HG02870 (cell line): ENCODE results near the gene PAX6.

Source experiments
- ATAC-seq: cut with Tn5 transposase; IDR thresholded peaks from one replicate; pipeline ENCODE4 v1.9.1; 2021; ENCODE audit warnings: mild to moderate bottlenecking, moderate library complexity; ENCODE audit not compliant: unreplicated experiment

The PAX6 gene

DNA sequence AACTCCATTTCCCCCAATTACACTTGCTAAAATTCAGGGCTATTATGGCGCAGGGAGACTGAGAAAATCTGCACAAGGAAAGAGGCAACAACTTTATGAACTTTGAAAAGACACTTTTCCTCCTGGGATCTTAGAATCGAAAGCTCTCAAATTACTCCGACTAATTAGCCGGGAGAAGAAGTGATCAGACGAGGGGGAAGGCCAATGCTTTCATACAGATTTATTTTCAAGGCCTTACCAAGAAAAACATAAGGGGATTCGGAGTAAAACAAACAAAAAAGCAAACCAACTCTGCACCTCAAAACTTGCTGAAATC, 1.6 kb downstream of the PAX6 start:
- ATAC-seq: no peak

DNA sequence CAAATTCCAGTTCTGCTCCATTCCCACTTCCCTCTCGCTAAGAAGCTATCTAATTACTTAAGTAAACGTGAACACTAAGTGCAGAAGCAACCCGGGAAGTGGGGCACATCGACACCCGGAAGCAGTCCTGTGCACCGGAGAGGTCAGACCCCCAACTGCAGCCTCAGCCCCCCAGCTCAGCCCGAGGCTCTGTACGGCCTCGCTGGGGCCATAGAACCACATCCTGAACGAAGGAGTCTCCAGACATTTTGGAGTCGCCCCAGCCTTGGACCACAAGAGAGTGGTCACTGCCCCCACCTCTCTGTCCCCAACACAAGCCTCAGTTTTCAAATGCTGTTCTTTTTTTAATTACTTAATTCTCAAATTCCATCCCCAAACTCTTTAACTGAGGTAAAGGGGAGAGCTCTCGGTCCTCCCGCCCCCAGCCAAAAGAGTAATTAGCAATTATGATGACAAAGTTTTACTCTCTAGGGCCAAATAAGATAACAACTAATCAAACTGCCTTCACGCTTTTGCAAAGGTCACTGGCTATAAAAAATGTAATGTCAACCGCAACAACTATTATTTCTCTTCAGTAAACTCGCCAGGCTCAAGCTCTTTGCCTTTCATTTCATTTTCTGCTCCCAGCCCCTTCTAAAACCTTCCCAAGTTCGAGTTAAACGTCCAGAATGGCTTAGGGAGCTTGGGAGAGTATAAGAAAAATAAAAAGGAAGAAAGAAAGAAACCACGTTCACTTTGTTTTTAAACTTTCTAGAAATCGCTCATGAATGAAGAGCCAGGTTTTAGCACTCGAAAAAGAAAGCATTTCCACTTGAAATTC, 2.2 kb downstream of the PAX6 start:
- no peak for ATAC-seq

DNA sequence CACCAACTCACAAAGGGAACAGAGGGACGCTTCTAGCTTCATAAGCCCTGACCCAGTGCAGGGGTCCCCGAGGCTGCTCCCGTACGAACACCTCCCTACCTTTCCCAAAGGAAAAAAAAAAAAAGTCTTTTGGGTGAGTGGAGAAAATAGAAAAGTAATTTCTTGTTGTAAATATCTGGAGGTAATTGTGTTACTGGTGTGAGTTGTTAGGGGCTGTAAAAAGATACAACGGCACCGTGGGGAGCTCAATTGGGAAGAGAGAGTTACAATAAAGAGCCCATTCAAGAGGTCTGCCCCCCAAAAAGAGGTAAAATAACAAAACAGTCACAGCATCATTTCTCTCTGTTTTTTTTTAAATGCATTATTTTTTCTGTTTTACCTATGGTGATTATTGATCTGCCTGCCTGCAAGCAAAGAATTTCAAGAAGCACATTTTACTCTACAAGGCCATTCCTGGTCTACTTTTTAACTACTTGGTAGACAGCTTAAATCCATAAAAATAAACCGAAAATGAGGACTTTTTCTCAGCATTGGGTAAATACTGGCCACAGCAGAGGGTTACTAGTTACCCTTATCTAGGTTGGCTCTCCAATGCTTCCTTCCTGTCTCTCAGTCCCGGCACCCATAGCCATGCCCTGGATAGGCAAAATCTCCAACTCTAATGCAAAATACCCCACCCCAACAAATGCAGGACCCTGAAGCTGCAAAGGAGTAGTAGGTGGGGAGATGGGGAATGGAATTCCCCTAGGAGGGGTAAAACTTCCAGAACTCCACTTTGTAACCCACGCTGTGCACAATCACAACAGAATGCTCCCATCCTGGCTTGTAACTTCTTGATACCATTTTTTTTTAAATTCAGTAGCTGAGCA, 3.1 kb downstream of the PAX6 start:
- no peak for ATAC-seq

DNA sequence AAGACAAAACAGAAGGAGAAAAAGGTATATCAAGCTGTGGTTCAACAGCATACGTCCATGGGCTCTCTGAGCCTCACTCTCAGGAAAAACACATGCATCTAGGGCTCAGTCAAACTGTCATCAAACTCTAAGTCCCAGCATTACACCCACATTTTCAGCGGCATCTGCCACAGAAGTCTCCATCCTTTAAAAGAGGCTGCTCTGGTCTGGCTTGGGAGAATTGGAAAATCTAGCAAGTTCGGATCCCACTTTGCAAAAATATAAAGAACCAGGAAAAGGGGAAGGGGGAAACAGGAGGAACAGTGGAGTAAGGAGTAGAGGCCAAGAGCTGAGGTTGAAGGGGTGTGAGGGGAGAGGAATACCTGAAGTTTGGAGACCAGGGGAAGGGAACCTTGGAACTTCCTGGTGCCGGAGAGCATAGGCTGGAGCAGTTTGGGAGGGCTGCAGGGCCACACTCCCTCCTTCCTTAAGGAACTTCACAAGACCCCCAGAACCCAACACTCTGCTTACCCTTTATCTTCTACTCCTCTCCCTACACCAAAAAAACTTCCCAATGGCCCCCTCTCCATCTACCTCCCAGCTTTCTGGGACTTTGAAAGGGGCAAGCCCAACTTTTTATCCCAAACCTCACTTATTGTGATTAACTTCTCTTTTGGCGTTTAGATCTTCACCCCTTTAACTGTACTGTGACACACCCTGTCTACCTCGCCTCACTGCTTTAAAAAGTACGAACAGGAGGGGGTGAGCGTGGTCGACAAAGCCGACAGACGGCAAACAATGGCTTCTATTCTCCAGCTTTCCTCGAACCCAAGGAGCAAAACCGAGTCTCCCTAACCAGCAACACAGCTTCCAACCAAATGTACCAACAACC, 4.0 kb downstream of the PAX6 start:
- no peak for ATAC-seq

DNA sequence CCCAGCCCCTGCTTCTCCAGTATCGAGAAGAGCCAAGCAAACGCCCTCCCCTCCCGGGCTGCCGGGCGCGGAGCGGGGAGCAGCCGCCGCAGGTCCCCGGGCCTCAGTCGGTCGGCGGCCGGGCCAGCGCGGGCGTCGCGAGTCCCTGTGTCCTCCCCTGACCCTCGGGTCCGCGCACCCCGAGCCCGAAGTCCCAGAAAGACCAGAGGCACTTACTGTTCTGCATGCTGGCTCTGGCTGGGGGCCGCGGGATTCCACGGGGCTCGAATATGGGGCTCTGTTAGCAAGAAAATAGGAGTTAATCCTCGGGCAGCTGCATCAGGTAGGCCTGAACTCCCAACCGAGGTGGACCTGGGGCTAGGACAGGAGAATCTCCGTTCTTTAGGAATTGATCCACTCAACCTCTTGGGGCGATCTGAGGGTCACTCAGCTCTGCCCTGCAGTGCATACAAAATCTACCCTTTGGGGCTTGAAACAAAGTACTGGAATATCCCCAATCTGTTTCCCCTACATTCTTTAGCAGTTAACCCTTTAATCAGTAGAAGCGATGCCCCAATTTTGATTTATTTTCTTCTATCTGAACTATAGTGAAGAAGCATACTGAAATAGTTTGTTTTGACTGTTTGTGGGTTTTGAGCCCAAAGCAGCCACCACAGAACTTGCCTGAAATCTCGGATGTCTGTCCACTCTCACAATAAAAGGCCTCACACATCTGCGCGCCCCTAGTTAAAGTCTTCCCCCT, 4.8 kb downstream of the PAX6 start:
- no peak for ATAC-seq

DNA sequence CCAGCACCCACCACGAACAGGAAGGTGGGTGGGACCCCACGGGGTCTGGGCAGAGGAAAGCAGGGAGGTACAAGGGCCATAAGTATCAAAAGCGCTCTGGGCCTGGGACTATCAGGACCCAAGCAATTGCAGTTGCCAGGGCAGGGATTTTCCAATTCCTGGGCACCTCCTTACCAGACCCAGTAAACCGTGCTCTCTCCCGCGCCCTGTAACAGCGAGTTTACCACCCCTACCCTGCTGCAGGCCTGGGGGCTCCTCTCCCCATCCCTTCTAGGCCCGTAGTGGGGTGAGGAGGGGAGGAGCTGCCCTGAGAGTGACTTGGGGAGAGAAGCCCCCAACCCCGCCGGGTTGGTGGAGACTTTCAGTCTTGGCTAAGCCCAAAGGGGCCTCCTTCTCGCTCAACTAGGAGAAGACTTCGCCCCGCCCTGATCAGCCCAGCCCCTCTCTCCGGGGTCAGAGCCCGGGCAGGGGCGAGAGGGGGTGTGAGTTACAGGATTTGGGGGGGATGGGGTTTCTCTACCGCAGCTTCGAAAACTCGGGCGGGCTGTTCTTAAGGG, 5.4 kb downstream of the PAX6 start:
- no peak for ATAC-seq

DNA sequence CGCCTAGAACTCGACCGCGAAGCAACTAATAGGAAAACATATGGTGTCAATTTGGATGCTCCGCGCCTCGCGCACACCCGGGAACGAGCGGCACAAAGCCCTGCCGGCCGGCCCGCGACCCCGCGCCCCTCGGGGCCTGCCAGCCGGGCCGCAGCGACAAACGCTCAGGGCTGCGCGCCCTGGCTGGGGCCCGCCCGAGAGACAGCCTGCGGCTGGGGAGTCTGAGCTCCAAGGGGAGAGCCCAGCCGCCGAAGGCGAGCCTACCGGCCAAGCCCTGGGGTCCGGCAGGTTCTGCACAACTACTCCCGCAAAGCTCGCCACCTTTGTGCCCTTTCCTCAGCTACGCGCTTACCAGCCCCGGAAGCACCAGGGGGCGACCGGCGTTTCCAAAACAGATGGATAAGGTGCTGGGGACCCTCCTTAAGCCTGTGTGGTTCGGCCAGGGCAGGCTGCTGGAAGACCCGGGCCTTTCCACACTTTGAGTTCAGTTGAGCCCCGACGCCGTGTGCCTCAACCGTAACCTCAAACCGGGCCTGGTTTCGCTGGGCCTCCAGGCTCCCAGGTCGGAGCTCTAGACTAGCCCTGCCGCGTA, 6.0 kb downstream of the PAX6 start:
- ATAC-seq: no peak

DNA sequence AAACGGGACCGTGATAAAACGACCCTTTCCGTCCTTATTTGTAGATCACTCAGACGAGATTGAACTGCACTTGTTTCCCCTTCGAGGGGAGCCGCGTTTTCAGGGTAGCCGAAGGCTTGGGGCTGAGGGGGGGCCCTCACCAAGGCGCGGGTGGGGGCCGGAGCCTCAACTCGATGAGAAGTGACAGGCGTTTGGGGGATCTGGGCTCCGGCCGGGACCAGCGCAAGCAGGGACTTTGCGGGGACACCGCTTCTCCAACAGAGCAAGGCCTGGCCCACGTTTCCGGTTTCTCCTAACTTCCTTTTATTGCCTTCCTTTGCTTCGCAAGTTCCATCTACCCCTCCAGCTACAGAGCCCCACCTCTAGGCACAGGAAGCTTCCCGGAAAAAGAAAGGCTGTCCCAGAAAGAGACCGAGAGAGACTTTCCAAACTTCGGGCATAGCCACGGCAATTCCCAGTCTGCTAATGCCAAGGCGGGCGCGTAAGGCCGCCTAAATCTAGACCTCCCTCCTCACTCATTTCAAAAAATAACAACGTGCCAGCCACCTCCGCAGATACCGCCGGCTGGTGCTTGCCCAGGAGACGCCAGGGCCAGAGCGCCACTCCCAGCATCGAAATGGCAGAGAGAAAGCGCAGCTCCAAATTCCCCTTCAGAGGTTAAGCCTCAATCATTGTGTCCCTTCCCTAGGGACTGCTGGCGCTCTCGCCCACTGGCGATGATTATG, 6.6 kb downstream of the PAX6 start:
- no peak for ATAC-seq

DNA sequence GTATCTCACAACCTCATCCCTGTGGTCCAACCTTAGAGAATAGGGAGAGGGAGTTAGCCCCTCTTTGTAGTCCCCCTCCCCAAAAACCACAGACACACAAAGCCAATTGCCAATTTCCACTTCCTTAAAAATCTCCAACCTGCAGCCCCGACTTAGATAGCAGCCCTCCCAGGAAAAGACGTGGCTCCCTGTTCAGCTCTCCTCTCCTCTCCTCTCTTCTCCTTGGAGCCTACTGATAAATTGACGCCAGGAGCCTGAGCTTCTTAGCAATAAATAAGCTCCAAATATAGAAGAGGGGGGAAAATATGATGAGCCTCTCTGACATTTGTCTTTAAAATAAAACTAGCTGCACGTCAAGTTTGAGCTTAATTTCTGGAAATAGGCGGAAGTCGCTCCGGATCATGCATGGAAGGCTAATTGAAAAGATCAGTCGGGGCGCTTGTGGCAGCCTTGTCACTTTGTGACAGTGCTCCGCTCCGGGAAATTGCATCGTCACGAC, 7.3 kb downstream of the PAX6 start:
- no peak for ATAC-seq

DNA sequence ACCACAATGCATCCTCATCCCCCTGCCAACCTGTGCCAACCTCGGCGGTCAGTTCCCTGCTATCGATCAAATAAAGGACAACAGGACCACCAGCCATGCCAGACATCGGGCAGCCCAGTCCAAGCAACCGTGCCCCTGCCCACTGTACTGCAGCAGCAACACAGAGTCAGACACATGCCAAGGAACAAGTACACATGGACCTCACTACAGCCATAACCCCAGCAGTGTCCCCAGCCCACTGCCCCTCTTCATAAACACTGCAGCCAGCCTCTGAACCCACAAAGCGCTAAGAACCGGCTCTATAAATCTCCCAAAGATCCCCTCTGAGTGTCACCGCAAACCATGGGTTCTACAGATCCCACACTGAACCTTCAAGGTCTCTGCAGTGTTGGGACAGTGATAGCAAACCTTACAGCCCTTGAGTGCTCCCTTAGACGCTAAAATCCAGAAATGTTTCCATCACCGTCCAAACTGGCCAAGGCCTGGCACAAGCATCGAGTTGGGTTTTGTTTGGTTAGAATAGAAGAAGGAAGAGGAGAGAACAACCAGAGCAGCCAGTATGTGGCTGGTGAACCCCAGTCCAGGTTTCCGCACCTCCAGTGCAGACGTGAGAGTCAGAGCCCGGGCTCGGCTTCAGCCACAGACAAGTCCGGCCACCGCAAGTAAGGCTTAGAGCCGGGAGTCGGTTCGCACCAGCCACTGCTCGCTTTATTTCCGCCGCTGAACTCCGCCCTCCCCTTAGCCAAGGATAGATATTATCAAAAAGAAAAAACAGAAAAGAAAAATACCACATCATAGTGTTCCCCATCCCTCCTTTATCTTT, 7.9 kb downstream of the PAX6 start:
- ATAC-seq: no peak

DNA sequence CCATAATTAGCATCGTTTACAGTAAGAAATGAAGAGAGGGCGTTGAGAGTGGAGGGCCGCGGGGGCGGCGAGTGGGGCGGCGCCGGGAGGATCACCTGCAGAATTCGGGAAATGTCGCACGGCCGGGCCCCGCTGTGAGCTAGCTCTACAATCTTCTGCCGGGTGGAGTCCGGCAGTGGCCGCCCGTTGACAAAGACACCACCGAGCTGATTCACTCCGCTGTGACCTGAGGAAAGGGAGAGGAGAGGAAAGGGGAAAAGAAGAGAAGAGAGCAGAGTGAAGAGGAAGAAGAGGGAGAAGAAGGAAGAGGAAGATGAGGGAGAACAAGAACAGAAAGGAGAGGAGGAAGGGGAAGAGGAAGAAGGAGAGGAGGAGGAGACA, 8.5 kb downstream of the PAX6 start:
- ATAC-seq: no peak

DNA sequence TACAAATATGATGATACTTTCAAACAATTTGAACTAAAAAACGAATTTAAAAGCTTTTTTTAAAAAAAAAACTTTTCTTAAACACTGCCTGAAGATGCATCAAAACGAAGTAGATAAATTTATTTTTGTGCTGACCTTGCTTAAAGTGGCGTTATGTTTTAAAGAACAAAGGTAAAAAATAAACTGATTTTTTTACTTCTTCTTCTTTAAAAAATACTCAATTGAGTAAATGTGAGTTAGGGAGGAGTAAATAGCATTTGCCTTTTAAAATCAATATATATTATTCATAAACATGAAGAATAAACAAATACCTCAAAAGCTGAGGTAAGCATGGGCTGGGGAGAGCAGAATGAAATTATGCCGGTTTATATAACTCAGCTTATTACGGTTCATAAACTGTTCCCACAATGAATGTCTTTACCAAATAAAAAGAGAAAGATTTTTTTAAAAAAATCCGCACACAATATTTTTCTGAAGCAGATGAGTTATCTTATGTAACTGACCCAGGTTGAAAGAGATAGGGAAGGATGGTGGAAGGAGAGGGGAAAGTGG, 9.0 kb downstream of the PAX6 start:
- ATAC-seq: no peak

DNA sequence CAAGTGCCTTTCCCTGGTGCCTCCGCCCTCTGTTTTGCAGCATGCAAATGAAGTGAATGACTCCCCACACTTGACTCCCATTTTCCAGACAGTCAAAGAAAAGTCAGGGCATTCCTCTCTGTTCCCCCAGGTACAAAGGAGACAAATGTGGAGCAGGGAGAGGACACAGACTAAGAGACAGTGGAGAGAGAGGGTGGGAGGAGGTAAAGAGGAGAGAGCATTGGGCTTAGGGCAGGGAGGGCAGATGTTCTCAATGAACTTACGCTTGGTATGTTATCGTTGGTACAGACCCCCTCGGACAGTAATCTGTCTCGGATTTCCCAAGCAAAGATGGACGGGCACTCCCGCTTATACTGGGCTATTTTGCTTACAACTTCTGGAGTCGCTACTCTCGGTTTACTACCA, 9.8 kb downstream of the PAX6 start:
- no peak for ATAC-seq

DNA sequence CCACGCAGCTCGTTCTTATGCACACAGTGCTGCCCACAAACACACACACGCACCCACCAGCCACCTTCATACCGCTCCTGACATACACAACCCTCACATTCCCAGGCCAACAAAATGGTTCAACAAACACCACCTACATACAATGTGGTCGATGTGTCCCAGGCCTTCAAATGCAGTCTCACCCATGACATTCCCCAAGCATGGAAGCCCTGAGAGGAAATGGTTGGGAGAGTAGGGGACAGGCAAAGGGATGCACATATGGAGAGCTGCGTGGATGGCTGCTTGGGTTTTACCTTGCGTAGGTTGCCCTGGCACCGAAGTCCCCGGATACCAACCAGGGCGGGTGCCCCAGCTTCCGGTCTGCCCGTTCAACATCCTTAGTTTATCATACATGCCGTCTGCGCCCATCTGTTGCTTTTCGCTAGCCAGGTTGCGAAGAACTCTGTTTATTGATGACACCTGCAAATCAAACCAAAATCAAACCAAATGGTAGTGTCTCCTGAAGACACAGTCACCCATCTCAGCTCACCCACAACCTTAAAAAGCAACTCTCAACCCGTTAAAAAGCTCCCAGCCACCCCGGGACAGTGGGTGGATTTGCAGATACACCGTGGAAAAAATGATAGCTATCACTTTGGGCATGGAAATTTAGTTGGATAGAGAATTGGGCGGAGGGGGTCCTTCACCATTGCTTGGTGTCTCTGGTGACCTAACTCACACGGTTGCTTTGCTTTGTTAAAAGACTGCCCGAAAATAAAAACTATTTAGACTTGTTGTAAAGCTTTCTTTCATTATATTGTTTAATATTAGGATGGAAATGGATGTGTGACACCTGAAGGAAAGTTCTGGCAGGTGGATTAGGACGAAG, 10.5 kb downstream of the PAX6 start:
- no peak for ATAC-seq

DNA sequence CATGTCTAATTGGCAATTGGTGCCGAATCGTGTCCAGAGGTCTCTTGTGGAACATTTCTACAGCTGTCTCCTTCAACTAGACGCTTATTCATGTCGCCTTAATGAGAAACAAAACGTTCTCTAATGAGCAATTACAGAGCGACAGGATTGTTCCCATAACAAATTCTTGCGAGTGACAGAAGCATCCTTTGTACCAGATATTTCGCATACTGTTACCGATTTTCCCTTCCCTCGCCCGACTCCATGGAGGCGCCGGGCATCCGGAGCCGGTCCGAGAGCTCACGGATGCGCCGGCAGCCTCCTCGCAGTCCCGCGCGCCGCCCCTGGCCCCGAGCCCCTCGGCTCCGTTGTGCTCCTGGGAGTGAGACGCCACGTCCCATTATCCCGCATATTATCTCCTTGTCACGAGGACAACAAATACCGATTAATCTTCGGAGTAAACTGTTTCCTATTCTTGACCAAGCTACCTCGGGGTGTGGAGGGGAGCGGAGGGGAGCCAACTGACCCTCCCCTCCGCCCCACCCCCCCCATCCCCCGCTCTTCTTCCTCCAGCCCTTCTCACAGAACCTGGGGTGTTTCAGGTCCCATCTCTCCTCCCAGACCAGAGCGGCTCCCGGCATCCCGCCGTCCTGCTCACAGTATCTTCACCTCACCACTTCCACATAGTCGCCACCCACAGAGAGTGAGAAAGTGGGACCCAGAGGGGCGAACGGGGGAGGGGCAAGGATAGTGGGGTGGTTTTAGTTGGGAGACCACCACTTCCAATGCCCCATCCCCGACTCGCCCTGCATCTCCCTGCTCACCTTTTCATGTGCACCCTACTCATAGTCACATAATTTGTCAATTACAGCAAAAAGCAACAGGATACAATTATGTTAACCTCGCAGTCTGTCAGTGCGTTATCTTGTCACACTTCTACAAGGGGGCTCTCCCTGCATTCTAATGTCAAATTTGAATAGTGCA, 11.4 kb downstream of the PAX6 start:
- ATAC-seq: no peak
